Brain pericyte (primary cell): ENCODE data around the gene SERPINF2.
"Not testable (repeated sequence)": the region's sequence is repeated elsewhere in the genome, so short reads cannot be mapped to it uniquely, and the experiment has no call there.

Source experiments
- DNase-seq: peaks from one replicate; pipeline ENCODE4 v3.0.0-alpha.2; 2012; ENCODE audit warnings: low read depth, low spot score

Gene SERPINF2

GRCh38 chr17:1735418-1735817, 7.3 kb upstream of the SERPINF2 start:
- DNase-seq = no peak

- DNase-seq = no peak
These were observed 6.8 kb upstream of the SERPINF2 start for GRCh38 chr17:1735834-1736347.

GRCh38 chr17:1736348-1737281, 6.1 kb upstream of the SERPINF2 start:
- DNase-seq = no peak

- no peak for DNase-seq
These were observed 5.0 kb upstream of the SERPINF2 start for GRCh38 chr17:1737531-1738291.

- not testable (repeated sequence) for DNase-seq
These were observed 772 bp upstream of the SERPINF2 start for GRCh38 chr17:1741899-1742298.

GRCh38 chr17:1743088-1743439, 393 bp downstream of the SERPINF2 start:
- DNase-seq = no peak

- no peak for DNase-seq
These were observed 2.2 kb downstream of the SERPINF2 start for GRCh38 chr17:1744551-1745512.

- no peak for DNase-seq
These were observed 2.9 kb downstream of the SERPINF2 start for GRCh38 chr17:1745513-1746020.

GRCh38 chr17:1746975-1747543, 4.4 kb downstream of the SERPINF2 start:
- no peak for DNase-seq

GRCh38 chr17:1750628-1751027, 8.0 kb downstream of the SERPINF2 start:
- no peak for DNase-seq

GRCh38 chr17:1752425-1753262, 10.0 kb downstream of the SERPINF2 start:
- DNase-seq = no peak

GRCh38 chr17:1753767-1754429, 11.2 kb downstream of the SERPINF2 start:
- no peak for DNase-seq

GRCh38 chr17:1754430-1755112, 11.9 kb downstream of the SERPINF2 start:
- no peak for DNase-seq

GRCh38 chr17:1755252-1755826, 12.7 kb downstream of the SERPINF2 start:
- DNase-seq = no peak

- DNase-seq = no peak
These were observed 13.2 kb downstream of the SERPINF2 start for GRCh38 chr17:1755827-1756262.

- no peak for DNase-seq
These were observed 16.1 kb downstream of the SERPINF2 start for GRCh38 chr17:1758807-1759206.

- no peak for DNase-seq
These were observed 16.9 kb downstream of the SERPINF2 start for GRCh38 chr17:1759529-1759928.

- no peak for DNase-seq
These were observed 19.7 kb downstream of the SERPINF2 start for GRCh38 chr17:1762233-1762900.
